Uterus (tissue), 4 donors: ENCODE results near the gene TMEM169. TPM values are rescaled to one million over a fixed set of nuclear protein-coding genes. Genes with fewer than 3 reads are reported as not detected.

Experiments used
- DNase-seq, 2 donors: peaks; one replicate each; pipeline ENCODE4 v3.0.0-alpha.2; 2019 to 2020
- H3K27ac ChIP-seq, 2 donors: fragments of 200-600 bp; sonication (generic); 1 replicate in 1 of 2; 2 replicates in 1 of 2; pipeline ENCODE4 v1.5.1; 2016 to 2018
- H3K27me3 ChIP-seq, 2 donors: fragments of 200-600 bp; sonication (generic); one replicate each; pipeline ENCODE4 v1.5.1; 2018 to 2019; ENCODE audit warnings: control low read depth in 1 of 2
- H3K36me3 ChIP-seq, 2 donors: fragments of 200-600 bp; sonication (generic); one replicate each; pipeline ENCODE4 v1.5.1; 2019; ENCODE audit warnings: control low read depth in 1 of 2
- H3K4me1 ChIP-seq, 2 donors: fragments of 200-600 bp; sonication (generic); one replicate each; pipeline ENCODE4 v1.5.1; 2018 to 2019; ENCODE audit warnings: control low read depth in 1 of 2
- H3K4me3 ChIP-seq, 2 donors: fragments of 200-600 bp; sonication (generic); 1 replicate in 1 of 2; 2 replicates in 1 of 2; pipeline ENCODE4 v1.5.1; 2018 to 2019; ENCODE audit warnings: mild to moderate bottlenecking in 1 of 2
- H3K9me3 ChIP-seq, 2 donors: fragments of 200-600 bp; sonication (generic); one replicate each; pipeline ENCODE4 v1.5.1; 2019; ENCODE audit warnings: control low read depth in 1 of 2
- POLR2A ChIP-seq, 2 donors: fragments of 450-650 bp; IDR thresholded peaks; one replicate each; pipeline ENCODE4 v1.6.1; 2016; ENCODE audit warnings: antibody characterized with exemption in 2 of 2, mild to moderate bottlenecking in 1 of 2, moderate library complexity in 1 of 2
- intact Hi-C: fragments of 100-400 bp; cut with DNase I; formaldehyde crosslinking; loops from one replicate; pipeline ENCODE4 v1.15.1; 2023; ENCODE audit warnings: low total_unique reads
- total RNA-seq, 4 donors: library from RNA; depleted of rRNA in 3 of 4; stranded (reverse); fragments of >200 nt in 3 of 4; gene quantifications; one replicate each; pipeline versions ENCODE4 v1.1.0 to v1.2.4, GENCODE V29; 2014 to 2023
- TF ChIP-seq, protein P1 (sequence below), 4 experiments: fragments of 200-600 bp in 2 of 4; fragments of 450-650 bp in 2 of 4; sonication (generic) in 2 of 4; IDR thresholded peaks; one replicate each; pipeline ENCODE4 v1.5.1; 2016 to 2019; ENCODE audit warnings: antibody characterized with exemption in 4 of 4, mild to moderate bottlenecking in 2 of 4, moderate library complexity in 1 of 4
- donor health status: DM: yes; HTN: yes; CAD: no.

Gene TMEM169
- total RNA-seq, 4 donors from 2014 or later, result 0.97 to 1.0 TPM; not detected in 2

DNA sequence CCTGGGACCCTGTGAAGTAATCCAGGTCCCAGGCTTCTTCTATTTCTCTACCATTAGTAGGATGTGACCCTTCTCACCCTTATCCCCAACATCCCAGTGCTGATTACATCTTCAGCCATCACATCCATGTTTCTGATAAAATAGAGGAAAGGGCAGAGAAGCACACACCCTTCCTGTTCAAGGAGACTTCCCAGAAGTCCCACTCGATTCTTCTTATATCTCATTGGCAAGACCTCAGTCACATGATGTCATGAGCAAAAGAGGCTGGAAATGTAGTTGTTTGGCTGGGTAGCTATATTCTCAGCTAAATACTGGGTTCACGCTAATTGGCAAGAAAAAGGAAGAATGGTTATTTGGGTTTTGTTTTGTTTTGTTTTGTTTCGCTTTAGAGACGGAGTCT, 19.4 kb downstream of the TMEM169 start:
- Histone ChIP-seq H3K9me3 (no peaks in the 10 kb centered on the region), H3K4me1 (no peaks in the 10 kb centered on the region), H3K4me3 (no peak overlapping the region), H3K27ac (no peak overlapping the region), H3K27me3 (no peaks in the 10 kb centered on the region), H3K36me3 (no peaks in the 10 kb centered on the region)
- intact Hi-C loops, result no loop called here
- no peak for DNase-seq
- no peak for TF ChIP-seq POLR2A (IDR thresholded peaks at IDR 0.05)
- TF ChIP-seq, protein P1, sequence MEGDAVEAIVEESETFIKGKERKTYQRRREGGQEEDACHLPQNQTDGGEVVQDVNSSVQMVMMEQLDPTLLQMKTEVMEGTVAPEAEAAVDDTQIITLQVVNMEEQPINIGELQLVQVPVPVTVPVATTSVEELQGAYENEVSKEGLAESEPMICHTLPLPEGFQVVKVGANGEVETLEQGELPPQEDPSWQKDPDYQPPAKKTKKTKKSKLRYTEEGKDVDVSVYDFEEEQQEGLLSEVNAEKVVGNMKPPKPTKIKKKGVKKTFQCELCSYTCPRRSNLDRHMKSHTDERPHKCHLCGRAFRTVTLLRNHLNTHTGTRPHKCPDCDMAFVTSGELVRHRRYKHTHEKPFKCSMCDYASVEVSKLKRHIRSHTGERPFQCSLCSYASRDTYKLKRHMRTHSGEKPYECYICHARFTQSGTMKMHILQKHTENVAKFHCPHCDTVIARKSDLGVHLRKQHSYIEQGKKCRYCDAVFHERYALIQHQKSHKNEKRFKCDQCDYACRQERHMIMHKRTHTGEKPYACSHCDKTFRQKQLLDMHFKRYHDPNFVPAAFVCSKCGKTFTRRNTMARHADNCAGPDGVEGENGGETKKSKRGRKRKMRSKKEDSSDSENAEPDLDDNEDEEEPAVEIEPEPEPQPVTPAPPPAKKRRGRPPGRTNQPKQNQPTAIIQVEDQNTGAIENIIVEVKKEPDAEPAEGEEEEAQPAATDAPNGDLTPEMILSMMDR (IDR thresholded peaks at IDR 0.05), result no peak

DNA sequence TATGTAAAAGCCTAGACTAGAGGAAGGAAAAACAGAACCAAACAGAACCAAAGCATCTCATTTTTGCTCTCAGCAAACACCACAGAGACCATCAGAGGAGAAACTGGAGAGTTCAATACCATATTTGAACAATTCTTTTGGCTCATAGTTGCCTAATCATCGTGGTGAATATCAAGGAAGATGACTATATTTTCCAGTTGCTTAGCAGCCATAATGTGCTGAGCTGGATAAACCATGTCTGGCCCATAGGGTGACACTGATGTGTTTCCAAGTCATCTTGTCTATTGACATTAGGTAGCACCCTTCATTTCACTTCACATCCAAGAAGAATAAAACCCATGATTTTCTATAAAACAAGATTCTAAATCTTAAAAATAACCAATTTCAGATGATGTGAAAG, 21.5 kb downstream of the TMEM169 start:
- no peaks in the 10 kb centered on the region for H3K36me3 ChIP-seq
- no peak overlapping the region for H3K27ac ChIP-seq
- intact Hi-C loops, result no loop called here
- no peak for TF ChIP-seq POLR2A (IDR thresholded peaks at IDR 0.05)
- TF ChIP-seq, protein P1 (IDR thresholded peaks at IDR 0.05), result no peak
- H3K4me1 ChIP-seq, result no peaks in the 10 kb centered on the region
- no peak for DNase-seq
- H3K9me3 ChIP-seq, result no peaks in the 10 kb centered on the region
- H3K4me3 ChIP-seq, result no peak overlapping the region
- H3K27me3 ChIP-seq, result no peaks in the 10 kb centered on the region

DNA sequence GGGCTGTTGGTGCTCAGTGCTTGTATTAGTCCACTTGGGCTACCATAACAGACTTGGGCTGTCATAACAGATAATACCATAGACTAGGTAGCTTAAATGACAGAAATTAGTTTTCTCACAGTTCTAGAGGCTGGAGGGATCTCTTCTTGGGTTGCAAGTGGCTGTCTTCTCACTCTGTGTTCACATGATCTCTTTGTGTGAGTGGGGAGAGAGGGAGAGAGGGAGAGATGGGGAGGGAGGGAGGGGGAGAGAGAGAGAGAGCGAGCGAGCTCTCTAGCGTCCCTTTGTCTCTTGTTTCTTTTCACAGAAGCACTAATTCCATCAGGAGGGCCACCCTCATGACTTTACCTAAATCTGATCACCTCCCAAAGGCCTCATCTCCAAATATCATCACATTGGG, 23.0 kb downstream of the TMEM169 start:
- H3K9me3 ChIP-seq, result no peaks in the 10 kb centered on the region
- H3K4me1 ChIP-seq, result no peaks in the 10 kb centered on the region
- no peak for DNase-seq
- intact Hi-C loops, result no loop called here
- H3K27ac ChIP-seq, result no peak overlapping the region
- TF ChIP-seq, protein P1 (IDR thresholded peaks at IDR 0.05), result no peak
- no peak for TF ChIP-seq POLR2A (IDR thresholded peaks at IDR 0.05)
- H3K27me3 ChIP-seq, result no peaks in the 10 kb centered on the region
- no peak overlapping the region for H3K4me3 ChIP-seq
- H3K36me3 ChIP-seq, result no peaks in the 10 kb centered on the region

DNA sequence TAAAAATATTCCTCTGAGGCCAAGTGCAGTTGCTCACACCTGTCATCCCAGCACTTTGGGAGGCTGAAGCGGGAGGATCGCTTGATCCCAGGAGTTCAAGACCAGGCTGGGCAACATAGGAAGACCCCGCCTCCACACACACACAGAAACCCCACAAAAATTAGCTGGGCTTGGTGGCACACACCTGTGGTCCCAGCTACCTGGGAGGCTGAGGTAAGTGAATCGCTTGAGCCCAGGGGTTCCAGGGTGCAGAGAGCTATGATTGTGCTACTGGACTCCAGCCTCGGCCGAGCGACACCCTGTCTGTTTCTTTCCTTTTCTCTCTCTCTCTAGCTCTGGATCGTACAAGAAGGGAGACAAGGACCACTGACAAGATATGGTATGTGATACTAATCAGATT, 25.6 kb downstream of the TMEM169 start:
- no peak overlapping the region for H3K4me3 ChIP-seq
- no peak for DNase-seq
- H3K4me1 ChIP-seq, result peaks cover 6 to 11% of the 10 kb centered on the region in 2 donors
- no peaks in the 10 kb centered on the region for H3K9me3 ChIP-seq
- intact Hi-C loops, result no loop called here
- no peaks in the 10 kb centered on the region for H3K27me3 ChIP-seq
- H3K36me3 ChIP-seq, result no peaks in the 10 kb centered on the region
- H3K27ac ChIP-seq, result peak overlapping the region in 1 of 2 donors; percentile 12
- TF ChIP-seq, protein P1 (IDR thresholded peaks at IDR 0.05), result no peak
- TF ChIP-seq POLR2A (IDR thresholded peaks at IDR 0.05), result no peak

DNA sequence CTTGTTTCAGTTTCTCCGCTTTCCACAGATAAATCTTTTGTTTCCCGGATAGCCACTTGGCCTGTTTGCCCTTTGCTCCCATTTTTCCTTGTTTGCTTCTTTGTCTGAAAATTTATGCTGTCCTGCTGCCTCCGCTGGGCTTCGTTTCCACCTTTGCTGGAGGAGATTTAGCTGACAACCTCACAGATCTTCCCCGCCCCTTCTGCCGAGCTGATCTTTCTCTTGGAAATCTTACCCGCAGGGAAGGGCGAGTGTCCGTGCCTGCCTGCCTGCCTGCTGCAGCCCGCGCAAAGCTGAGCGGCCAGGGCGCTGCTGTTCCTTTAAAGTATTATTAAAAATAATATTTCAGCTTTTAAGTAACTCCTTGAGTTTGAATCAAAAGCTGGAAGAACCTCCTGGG, 26.0 kb downstream of the TMEM169 start:
- peak overlapping the region in 1 of 2 donors; percentile 12 for H3K27ac ChIP-seq
- no peaks in the 10 kb centered on the region for H3K9me3 ChIP-seq
- TF ChIP-seq POLR2A (IDR thresholded peaks at IDR 0.05), result no peak
- TF ChIP-seq, protein P1 (IDR thresholded peaks at IDR 0.05), result no peak
- H3K27me3 ChIP-seq, result no peaks in the 10 kb centered on the region
- intact Hi-C loops, result no loop called here
- H3K4me1 ChIP-seq, result peaks cover 6 to 11% of the 10 kb centered on the region in 2 donors
- DNase-seq, result no peak
- H3K36me3 ChIP-seq, result no peaks in the 10 kb centered on the region
- no peak overlapping the region for H3K4me3 ChIP-seq
